ENCODE measurements around the gene EID2B.

The EID2B gene

GRCh38 chr19:39546599-39546998 is 13.9 kb upstream of the EID2B start:
- H3K36me3 ChIP-seq (ENCODE audit: insufficient read depth, low read depth, low read length): no peaks in the 10 kb centered on the region
- H3K4me3 ChIP-seq (ENCODE audit: low read length): no peak overlapping the region
- no peaks in the 10 kb centered on the region for H3K27me3 ChIP-seq (ENCODE audit: insufficient read depth, low read length)
- H3K27ac ChIP-seq (ENCODE audit: low read length): no peak overlapping the region
- 0 out of 2 replicates have a peak, but pooled peaks cover 3% of the 10 kb centered on the region for H3K4me1 ChIP-seq (ENCODE audit: insufficient read depth, low read length)
- H3K9me3 ChIP-seq (ENCODE audit: insufficient read depth, low read depth, low read length): no peaks in the 10 kb centered on the region
- H3K9ac ChIP-seq (ENCODE audit: low read depth, low read length): no peak overlapping the region

DNA sequence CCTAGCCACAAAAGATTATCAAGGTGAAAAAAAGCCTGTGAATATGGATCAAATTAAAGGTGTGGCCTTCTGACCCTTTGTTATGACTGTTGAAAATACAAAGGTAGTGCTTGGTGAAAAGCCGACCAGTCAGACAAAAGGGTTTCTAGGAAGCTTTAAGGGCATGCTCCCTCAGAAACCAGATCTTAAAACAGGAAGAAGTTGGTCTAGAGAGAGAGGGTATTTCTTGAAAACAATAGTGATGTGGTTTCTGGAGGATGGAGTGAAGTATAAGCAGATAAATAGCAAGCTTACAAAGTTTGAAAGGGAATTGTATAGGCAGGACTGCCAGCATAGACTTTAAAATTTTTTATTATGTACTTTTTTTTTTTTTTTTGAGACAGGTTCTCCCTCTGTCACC is 12.3 kb upstream of the EID2B start:
- H3K4me1 ChIP-seq (ENCODE audit: insufficient read depth, low read length): 0 out of 2 replicates have a peak, but pooled peaks cover 3% of the 10 kb centered on the region
- H3K36me3 ChIP-seq (ENCODE audit: insufficient read depth, low read depth, low read length): no peaks in the 10 kb centered on the region
- H3K27ac ChIP-seq (ENCODE audit: low read length): no peak overlapping the region
- no peak overlapping the region for H3K4me3 ChIP-seq (ENCODE audit: low read length)
- no peaks in the 10 kb centered on the region for H3K9me3 ChIP-seq (ENCODE audit: insufficient read depth, low read depth, low read length)
- no peaks in the 10 kb centered on the region for H3K27me3 ChIP-seq (ENCODE audit: insufficient read depth, low read length)
- no peak overlapping the region for H3K9ac ChIP-seq (ENCODE audit: low read depth, low read length)

GRCh38 chr19:39544226-39544903 is 11.7 kb upstream of the EID2B start:
- Histone ChIP-seq H3K36me3 (ENCODE audit: insufficient read depth, low read depth, low read length) (no peaks in the 10 kb centered on the region), H3K27ac (ENCODE audit: low read length) (no peak overlapping the region), H3K4me3 (ENCODE audit: low read length) (no peak overlapping the region), H3K9me3 (ENCODE audit: insufficient read depth, low read depth, low read length) (no peaks in the 10 kb centered on the region), H3K4me1 (ENCODE audit: insufficient read depth, low read length) (0 out of 2 replicates have a peak, but pooled peaks cover 3% of the 10 kb centered on the region), H3K9ac (ENCODE audit: low read depth, low read length) (no peak overlapping the region), H3K27me3 (ENCODE audit: insufficient read depth, low read length) (no peaks in the 10 kb centered on the region)

- Histone ChIP-seq H3K9ac (ENCODE audit: low read depth, low read length) (no peak overlapping the region), H3K4me1 (ENCODE audit: insufficient read depth, low read length) (peaks cover 3% of the 10 kb centered on the region; the same call in 1 of the 2 replicates), H3K4me3 (ENCODE audit: low read length) (no peak overlapping the region), H3K27ac (ENCODE audit: low read length) (no peak overlapping the region), H3K36me3 (ENCODE audit: insufficient read depth, low read depth, low read length) (no peaks in the 10 kb centered on the region), H3K27me3 (ENCODE audit: insufficient read depth, low read length) (no peaks in the 10 kb centered on the region), H3K9me3 (ENCODE audit: insufficient read depth, low read depth, low read length) (no peaks in the 10 kb centered on the region)
Measured at GRCh38 chr19:39543477-39543857, 10.8 kb upstream of the EID2B start.

DNA sequence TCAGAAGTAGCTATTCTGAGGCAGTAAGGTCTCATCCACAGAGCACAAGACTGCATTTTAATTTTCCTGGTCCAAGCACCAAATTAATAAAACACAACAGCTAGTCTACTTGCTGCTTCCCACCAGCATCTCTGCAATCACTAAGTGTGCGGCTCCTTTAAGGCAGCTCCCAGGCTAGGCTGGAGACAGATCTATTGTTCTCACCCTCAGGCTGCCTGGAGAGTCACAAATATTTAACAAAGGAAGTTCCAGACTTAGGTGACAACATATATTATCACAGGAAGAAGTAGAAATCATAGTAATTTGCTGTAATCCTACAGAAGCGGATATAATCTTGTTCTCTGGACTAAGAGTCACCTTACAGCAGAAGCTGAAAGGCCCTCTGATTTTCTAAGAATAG is 9.6 kb upstream of the EID2B start:
- no peaks in the 10 kb centered on the region for H3K27me3 ChIP-seq (ENCODE audit: insufficient read depth, low read length)
- H3K9me3 ChIP-seq (ENCODE audit: insufficient read depth, low read depth, low read length): no peaks in the 10 kb centered on the region
- H3K27ac ChIP-seq (ENCODE audit: low read length): no peak overlapping the region
- no peak overlapping the region for H3K4me3 ChIP-seq (ENCODE audit: low read length)
- H3K9ac ChIP-seq (ENCODE audit: low read depth, low read length): no peak overlapping the region
- H3K4me1 ChIP-seq (ENCODE audit: insufficient read depth, low read length): peaks cover 3% of the 10 kb centered on the region; the same call in 1 of the 2 replicates
- no peaks in the 10 kb centered on the region for H3K36me3 ChIP-seq (ENCODE audit: insufficient read depth, low read depth, low read length)

DNA sequence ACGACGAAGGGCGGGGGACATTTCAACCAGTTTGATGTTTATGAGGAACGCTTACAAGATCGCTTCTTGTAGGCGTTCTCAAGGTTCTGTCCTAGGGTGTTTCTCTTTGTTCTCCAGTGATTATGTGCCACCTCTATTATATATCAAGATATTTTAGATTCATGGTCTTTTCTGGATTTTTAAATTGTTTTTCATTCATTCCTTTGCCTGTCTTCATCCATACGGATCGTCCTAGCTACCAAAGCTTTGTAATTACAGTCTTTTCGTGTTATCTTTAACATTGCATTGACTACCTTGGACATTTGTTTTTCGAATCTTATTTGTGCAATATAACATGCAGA is 7.7 kb upstream of the EID2B start:
- no peaks in the 10 kb centered on the region for H3K36me3 ChIP-seq (ENCODE audit: insufficient read depth, low read depth, low read length)
- H3K4me1 ChIP-seq (ENCODE audit: insufficient read depth, low read length): peaks cover 3% of the 10 kb centered on the region; the same call in 1 of the 2 replicates
- H3K4me3 ChIP-seq (ENCODE audit: low read length): peak overlapping the region; percentile 89; the same call in 1 of the 2 replicates
- no peak overlapping the region for H3K27ac ChIP-seq (ENCODE audit: low read length)
- no peaks in the 10 kb centered on the region for H3K27me3 ChIP-seq (ENCODE audit: insufficient read depth, low read length)
- no peaks in the 10 kb centered on the region for H3K9me3 ChIP-seq (ENCODE audit: insufficient read depth, low read depth, low read length)
- H3K9ac ChIP-seq (ENCODE audit: low read depth, low read length): no peak overlapping the region; the same call in 1 of the 2 replicates

- no peak within 1 kb of the TSS for H3K27ac ChIP-seq (ENCODE audit: low read length)
- no peaks in the 10 kb centered on the region for H3K9me3 ChIP-seq (ENCODE audit: insufficient read depth, low read depth, low read length)
- no peaks in the 10 kb centered on the region for H3K36me3 ChIP-seq (ENCODE audit: insufficient read depth, low read depth, low read length)
- peaks cover 3% of the 10 kb centered on the region; the same call in 1 of the 2 replicates for H3K4me1 ChIP-seq (ENCODE audit: insufficient read depth, low read length)
- peak within 1 kb of the TSS; percentile 89 for H3K4me3 ChIP-seq (ENCODE audit: low read length)
- no peaks in the 10 kb centered on the region for H3K27me3 ChIP-seq (ENCODE audit: insufficient read depth, low read length)
- peak within 1 kb of the TSS; percentile 83; the same call in 1 of the 2 replicates for H3K9ac ChIP-seq (ENCODE audit: low read depth, low read length)
Measured at GRCh38 chr19:39539518-39540332, 7.1 kb upstream of the EID2B start, which contains the start of gene EID2. Gene EID2, minus strand, starts transcription at chr19:39540161. Its CDS starts 82 bp downstream, at chr19:39540079.

- Histone ChIP-seq H3K27ac (ENCODE audit: low read length) (no peak overlapping the region), H3K4me3 (ENCODE audit: low read length) (peak overlapping the region; percentile 89)
Measured at GRCh38 chr19:39539165-39539517, 6.5 kb upstream of the EID2B start.

DNA sequence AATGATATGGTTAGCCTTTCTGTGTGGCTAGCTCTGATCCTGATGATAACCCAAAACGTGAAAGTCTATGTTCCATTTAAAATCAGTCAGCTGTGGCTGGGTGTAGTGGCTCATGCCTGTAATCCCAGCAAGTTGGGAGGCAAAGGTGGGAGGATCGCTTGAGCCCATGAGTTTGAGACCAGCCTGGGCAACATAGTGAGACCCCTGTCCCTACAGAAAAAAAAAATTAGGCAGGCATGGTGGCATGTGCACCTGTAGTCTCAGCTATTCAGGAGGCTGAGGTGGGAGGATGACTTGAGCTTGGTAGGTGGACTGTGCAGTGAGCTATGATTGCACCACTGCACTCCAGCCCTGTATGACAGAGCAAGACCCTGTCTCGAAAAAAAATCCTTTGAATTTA is 1.1 kb upstream of the EID2B start:
- Histone ChIP-seq H3K4me1 (ENCODE audit: insufficient read depth, low read length) (no peaks in the 10 kb centered on the region; the same call in 1 of the 2 replicates), H3K36me3 (ENCODE audit: insufficient read depth, low read depth, low read length) (no peaks in the 10 kb centered on the region), H3K9me3 (ENCODE audit: insufficient read depth, low read depth, low read length) (no peaks in the 10 kb centered on the region), H3K4me3 (ENCODE audit: low read length) (no peak overlapping the region), H3K9ac (ENCODE audit: low read depth, low read length) (no peak overlapping the region), H3K27me3 (ENCODE audit: insufficient read depth, low read length) (no peaks in the 10 kb centered on the region), H3K27ac (ENCODE audit: low read length) (no peak overlapping the region)

More at GRCh38 chr19:39539165-39539517, 6.5 kb upstream of the EID2B start:
- H3K9me3 ChIP-seq (ENCODE audit: insufficient read depth, low read depth, low read length): no peaks in the 10 kb centered on the region
- no peaks in the 10 kb centered on the region for H3K27me3 ChIP-seq (ENCODE audit: insufficient read depth, low read length)
- H3K36me3 ChIP-seq (ENCODE audit: insufficient read depth, low read depth, low read length): no peaks in the 10 kb centered on the region
- H3K9ac ChIP-seq (ENCODE audit: low read depth, low read length): peak overlapping the region; percentile 83; the same call in 1 of the 2 replicates
- peaks cover 3% of the 10 kb centered on the region; the same call in 1 of the 2 replicates for H3K4me1 ChIP-seq (ENCODE audit: insufficient read depth, low read length)

GRCh38 chr19:39533003-39533512 is 406 bp upstream of the EID2B start:
- Histone ChIP-seq H3K27me3 (ENCODE audit: insufficient read depth, low read length) (no peaks in the 10 kb centered on the region), H3K9me3 (ENCODE audit: insufficient read depth, low read depth, low read length) (no peaks in the 10 kb centered on the region), H3K4me1 (ENCODE audit: insufficient read depth, low read length) (no peaks in the 10 kb centered on the region; the same call in 1 of the 2 replicates), H3K9ac (ENCODE audit: low read depth, low read length) (no peak overlapping the region), H3K36me3 (ENCODE audit: insufficient read depth, low read depth, low read length) (no peaks in the 10 kb centered on the region), H3K4me3 (ENCODE audit: low read length) (no peak overlapping the region; the same call in 1 of the 2 replicates), H3K27ac (ENCODE audit: low read length) (no peak overlapping the region)

DNA sequence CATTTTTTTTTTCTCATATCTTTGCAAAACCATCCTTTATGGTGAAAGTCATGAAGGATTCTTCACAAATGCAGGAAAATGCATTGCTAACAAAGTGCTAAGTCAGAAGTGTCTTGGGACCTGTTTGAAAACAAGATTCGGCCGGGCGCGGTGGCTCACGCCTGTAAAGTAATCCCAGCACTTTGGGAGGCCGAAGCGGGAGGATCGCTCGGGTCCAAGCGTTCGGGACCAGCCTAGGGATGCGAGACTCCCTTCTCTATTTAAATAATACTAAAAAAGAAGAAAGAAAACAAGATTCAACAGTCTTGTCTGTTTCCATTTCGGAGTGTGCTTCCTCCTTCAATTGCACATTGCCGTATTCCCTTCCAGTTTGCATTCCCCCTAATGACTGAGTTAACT is 819 bp downstream of the EID2B start:
- no peak overlapping the region for H3K27ac ChIP-seq (ENCODE audit: low read length)
- no peaks in the 10 kb centered on the region for H3K9me3 ChIP-seq (ENCODE audit: insufficient read depth, low read depth, low read length)
- no peaks in the 10 kb centered on the region for H3K27me3 ChIP-seq (ENCODE audit: insufficient read depth, low read length)
- H3K4me1 ChIP-seq (ENCODE audit: insufficient read depth, low read length): no peaks in the 10 kb centered on the region
- H3K36me3 ChIP-seq (ENCODE audit: insufficient read depth, low read depth, low read length): no peaks in the 10 kb centered on the region
- H3K9ac ChIP-seq (ENCODE audit: low read depth, low read length): peak overlapping the region; percentile 87; the same call in 1 of the 2 replicates
- H3K4me3 ChIP-seq (ENCODE audit: low read length): peak overlapping the region; percentile 92

Measured in iPS-20b (cell line).